Hematopoietic multipotent progenitor cell (in vitro differentiated cells): ENCODE data around the gene ITPR3. TPM values are rescaled to one million over a fixed set of nuclear protein-coding genes. Genes with fewer than 3 reads are reported as not detected.

Source experiments
- DNase-seq, 3 donors: peaks; one replicate each; pipeline ENCODE4 v3.0.0-alpha.2; 2011 to 2015; ENCODE audit warnings: low read depth in 2 of 3, low spot score in 2 of 3
- total RNA-seq: library from RNA; depleted of rRNA; stranded (reverse); fragments of >200 nt; gene quantifications from one replicate; pipeline ENCODE4 v1.2.3, GENCODE V29; 2012

ITPR3 gene
- total RNA-seq, 1 donor, result 10.5 TPM

DNA sequence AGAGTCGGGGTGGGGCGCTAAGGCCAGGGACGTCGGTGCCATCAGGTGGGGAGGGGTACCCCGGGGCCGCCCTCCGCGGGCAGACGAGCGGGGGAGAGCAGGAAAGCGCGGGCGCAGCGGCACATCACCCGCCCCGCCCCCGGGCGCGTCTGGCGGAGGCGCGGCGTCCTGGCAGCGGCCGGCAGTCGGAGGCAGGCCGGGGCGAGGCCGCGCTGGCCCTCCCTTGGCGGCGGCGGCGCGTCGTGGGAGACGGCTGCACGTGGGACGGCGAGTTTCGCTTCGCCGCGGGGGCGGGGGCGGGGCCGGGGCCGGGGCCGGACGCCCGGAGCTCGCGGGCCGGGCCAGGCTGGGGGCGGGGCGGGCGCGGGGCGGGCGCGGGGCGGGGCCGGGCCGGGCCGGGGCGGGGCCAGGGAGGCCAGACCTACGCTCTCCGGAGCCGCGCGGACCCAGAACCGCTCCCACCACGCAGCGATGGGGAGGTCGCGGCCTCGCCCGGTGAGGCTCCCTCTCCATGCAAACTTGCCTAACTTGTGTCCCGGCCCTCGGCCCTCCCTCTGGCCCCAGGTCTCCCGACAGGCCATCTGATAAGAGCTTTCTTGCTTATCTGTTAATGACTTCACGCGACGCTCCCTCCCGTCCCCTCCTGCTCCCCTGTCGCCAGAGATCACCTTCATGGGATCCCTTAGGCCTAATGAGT, 12.5 kb downstream of the ITPR3 start:
- DNase-seq, result peak in 1 of 3 donors; percentile 45

DNA sequence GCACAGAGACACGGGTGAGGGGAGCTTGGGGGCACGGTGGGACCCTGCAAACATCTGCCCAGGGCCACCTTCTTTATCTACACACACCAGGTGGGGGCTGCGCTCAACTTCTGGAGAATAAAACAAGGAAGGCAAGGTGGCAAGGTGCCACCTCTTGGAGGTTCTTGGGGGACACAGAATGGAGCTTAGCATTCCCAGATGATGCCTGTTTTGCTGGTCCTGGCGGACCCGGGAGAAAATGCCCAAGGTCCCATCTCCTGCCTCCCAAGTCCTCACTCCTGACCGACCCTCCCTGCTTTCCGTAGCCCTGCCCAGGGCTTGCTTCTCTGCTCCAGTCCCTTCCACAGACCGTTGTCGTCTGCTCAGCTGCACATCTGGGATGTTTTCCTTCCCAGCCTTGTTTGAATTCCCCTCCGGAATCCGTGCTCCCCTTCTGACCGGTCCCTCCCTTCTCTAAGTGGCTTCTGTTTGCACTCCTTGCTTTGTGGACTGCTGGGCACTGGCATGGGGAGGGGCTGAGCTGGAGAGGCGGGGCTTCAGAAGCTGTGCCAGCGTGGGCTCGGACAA, 13.1 kb downstream of the ITPR3 start:
- no peak for DNase-seq

DNA sequence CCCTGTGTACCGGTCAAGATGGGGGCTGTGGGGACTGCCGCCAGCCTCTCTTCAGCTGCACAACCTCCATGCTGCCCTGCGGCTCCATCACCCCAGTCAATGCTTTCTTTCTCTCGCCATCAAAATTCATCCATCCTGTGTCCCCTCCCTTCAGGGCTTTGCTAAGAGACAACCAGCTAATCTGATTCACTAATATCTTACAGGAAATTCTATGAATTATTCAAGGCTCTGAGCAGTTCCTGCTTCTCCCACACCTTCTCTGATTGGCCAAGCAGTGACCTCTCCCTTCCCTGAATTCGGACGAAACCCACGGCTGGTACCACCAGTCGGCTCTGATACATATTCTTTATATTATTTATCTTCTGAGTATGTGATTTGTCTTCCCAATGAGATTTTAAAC, 13.8 kb downstream of the ITPR3 start:
- DNase-seq, result no peak

DNA sequence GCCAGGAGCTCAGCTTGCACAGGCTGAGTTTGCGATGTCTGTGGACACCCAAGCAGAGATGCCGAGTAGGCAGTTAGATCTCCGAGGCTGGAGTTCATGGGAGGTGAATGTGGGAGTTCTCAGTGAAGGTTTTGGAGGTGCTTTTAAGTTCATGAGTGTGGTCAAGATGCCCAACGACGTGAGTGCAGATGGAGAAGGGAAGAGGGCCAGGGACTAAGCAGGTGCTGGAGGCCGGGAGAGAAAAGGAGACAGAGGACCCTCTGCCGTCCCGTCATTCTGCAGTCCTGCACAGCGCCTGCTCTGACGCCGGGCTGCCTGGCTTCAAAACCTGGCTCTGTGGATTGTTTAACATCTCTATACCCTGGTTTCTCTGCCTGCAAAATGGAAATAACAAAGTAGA, 15.5 kb downstream of the ITPR3 start:
- no peak for DNase-seq

DNA sequence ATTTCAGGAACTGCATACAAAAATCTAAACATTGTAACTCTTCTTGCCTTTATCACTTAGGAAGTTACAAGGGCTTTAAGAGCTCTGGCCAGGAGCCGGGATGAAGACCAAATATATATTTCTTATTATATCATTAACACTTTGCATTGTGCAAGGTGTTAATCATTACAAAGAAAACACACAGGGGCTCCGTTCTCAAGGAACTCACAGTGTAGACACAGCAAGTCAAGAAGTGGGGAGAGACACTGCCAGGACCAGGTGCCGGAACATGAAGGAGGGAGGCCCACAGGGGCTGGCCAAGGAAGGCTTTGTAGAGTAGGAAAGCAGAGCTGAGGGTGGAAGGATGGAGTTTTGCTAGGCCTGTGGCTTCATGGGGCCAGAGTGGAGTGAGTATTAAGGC, 17.4 kb downstream of the ITPR3 start:
- DNase-seq, result no peak

DNA sequence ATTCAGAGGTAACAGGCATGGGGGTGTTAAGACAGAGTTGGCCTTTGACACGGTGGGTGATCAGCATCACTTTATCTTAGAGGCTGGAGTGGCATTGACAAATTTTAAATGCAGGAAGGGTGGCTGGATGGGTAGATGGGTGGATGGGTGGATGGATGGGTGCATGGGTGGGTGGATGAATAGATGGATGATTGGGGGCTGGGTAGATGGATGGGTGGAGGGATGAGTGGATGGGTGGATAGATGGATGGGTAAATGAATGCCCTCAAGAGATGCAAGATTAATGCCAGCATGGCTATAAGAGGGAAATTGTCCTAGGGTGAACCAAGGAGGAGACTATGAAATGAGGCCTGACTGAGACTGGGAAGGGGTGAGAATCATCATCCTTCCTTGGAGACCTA, 18.4 kb downstream of the ITPR3 start:
- no peak for DNase-seq

DNA sequence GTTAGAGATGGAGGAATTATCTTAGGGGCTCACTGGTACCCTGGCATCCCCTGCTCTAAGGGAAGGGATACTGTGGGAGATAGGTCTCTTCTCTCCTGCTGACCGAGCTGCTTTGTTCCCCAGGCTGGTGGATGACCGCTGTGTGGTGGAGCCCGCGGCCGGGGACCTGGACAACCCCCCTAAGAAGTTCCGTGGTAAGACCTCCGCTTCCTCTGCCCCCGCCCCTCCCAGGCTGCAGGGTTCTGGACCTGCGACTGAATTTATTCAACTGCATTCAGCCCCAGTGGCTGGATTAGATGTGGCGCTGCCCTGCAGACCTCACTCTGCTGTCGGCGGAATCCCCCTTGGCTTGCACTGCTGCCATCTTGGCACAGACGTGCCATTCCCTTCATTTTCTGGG, 19.2 kb downstream of the ITPR3 start:
- DNase-seq, result no peak

DNA sequence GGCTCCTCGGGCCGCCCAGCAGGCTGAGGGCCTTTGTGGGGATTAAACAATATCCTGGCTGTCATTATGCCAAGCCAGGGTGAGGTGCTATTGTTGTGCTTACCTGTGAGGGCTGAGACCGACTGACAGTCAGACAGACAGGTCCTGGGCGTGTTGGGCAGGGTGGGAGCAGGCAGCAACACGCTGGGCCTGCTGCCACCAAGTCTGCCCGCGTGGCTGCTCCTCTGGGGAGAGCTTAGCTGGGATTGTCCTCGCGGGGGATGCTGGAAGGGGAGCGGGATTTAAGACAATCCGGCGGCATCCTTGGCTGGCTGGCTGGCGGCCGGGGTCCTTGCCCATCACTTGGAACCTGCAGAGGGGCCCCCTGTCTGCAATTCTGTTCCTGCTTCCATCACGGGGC, 20.0 kb downstream of the ITPR3 start:
- no peak for DNase-seq

DNA sequence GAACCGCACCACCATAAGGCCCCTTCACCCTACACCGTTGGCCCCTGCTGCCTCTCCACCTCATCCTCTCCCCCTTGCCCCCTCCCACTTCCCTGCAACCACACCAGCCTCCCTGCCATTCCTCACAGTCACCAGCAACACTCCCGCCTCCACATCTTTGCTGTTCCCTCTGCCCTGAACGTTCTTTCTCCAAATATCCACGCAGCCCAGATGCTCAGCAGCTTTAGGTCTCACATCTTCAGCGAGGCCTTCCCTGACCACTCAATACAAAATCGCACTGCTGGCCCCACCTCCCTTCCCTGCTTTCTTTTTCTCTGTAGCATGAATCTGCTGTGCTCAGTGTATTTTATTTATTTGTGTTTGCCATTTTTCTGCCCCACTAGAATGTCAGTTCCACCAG, 20.5 kb downstream of the ITPR3 start:
- no peak for DNase-seq

DNA sequence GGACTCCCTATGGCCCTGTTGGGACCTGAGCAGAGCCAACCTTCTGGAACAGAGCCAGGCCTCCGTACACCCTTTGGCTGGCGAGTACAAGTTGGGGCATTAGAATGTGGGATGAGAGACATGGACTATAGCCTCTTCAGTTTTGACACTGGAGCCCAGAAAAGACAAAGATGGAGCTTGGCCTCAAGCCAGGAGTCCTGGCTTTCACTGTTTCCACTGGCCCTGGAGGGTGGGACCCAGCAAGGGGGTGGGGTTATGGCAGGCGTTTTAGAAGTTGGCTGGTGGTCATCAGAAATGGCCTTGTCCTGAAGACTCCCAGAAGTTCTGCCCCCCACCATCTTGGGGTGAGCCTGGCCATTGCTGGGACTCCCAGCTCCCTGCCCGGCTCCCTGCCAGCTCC, 21.8 kb downstream of the ITPR3 start:
- DNase-seq, result no peak

DNA sequence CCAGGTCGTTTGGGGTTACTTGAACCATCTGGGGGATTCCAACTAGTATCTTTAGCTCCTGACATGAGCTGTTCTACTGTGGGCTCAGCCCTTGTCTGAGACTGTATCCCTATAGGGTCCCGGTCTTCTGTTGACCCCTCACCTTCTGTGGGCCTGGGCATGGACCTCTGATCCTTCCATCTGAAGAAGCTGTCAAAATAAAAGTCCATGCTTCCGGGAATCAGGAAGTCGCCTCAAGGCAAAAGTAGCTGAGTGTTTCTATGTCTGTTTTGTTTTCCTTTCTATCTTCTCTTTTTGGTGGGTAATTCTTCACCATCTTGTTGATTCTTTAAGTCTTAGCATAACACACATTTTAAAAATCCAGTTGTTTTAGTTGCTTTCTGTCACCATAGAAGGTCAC, 30.3 kb downstream of the ITPR3 start:
- DNase-seq, result no peak

DNA sequence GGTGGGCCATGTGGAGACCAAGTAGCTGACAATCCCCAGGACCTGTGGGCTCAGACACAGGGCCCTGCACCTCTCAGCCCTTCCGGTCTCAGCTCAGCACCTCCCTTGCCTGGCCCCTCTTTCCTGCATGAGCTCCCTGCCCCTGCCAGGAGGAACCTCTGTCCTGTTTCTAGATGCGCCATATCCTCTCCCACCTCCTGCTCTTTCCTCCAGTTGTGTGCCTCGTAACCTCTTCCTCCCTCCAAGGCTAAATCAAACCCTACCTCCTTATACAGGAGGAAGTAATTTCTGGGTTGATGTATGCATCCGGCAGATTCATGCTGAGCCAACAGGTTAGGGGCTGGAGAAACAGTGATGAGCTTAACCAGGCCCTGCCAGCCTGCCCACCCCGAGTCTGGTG, 30.9 kb downstream of the ITPR3 start:
- DNase-seq, result peak in 2 of 3 donors; percentile 17 to 42

DNA sequence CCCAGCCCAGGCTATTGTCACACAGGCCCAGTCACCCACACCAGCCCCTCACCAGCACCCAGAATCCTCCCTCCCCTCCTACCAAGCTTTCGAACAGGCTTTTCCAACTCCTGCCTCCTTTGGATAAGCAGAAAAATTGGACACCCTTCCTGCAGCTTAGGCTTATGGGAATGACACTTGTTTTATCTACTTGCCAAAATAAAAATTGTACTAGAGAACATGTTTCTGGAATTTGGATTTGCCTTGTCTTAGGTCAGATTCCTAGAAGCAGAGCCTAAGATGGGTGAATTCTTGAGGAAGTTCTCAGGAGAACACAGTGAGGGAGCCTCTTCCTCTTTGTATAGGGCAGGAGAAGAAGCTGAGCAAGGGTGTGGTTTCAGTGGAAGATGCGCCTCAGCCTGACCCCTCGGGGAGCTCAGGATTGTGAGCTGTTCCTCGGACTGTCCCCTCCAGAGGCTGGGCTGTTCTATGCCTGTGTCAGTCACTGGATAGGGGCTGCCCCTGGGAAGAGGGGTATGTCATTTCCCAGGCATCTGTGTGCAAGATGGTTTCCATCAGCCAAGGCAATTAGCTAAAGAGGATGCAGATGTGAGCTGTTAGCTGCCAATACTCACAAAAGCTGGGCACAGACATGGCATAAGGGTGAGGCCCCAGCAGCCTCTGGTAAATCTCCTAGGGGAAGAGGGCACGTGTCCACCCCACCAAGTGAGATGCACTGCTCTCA, 33.9 kb downstream of the ITPR3 start:
- no peak for DNase-seq

DNA sequence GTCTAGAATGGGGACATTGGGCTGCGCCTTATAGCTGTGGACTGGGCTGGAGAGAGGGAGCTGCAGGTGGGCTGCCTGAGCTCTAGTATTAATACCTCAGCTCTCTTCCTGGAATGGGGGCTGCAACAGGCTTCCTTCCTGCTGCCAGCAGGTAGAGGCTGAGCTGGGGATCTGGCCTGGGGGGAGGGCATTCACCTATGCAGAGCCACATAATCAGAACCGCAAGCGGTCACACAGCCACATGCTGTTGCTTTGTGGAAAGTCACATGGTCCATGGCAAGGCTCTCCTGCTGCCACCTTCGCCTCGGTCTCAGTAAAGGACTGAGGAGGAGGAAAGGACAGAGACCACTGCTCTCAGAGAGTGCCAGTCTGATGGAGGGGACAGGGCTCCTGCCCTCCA, 35.7 kb downstream of the ITPR3 start:
- no peak for DNase-seq

DNA sequence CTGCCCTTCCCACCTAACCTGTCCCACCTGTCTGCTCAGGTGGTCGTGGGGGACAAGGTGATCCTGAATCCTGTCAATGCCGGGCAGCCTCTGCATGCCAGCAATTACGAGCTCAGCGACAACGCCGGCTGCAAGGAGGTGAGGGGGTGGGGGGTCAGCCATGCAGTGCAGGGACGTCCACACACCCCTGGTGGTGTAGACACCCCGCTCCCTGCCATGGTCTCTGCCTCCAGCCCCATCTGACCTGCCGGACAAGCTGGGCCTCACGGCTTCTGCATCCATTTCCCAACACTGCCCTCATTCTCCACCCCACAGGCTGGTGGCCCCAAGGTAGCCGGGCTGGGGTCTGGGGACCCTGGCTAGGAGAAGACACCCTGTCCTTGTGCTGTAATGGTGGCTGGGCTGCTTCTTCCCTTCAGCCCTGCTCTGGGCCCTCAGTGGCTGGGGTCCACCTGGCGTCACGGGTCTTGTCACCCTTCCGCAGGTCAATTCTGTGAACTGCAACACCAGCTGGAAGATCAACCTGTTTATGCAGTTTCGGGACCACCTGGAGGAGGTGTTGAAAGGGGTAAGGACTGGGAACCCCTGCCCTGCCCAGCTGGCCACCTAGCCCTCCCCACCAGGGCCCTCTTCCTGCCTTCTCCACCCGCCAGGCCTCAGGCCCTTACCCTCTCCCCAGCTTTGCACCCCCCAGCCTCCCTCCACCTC, 38.0 kb downstream of the ITPR3 start:
- DNase-seq, result no peak

DNA sequence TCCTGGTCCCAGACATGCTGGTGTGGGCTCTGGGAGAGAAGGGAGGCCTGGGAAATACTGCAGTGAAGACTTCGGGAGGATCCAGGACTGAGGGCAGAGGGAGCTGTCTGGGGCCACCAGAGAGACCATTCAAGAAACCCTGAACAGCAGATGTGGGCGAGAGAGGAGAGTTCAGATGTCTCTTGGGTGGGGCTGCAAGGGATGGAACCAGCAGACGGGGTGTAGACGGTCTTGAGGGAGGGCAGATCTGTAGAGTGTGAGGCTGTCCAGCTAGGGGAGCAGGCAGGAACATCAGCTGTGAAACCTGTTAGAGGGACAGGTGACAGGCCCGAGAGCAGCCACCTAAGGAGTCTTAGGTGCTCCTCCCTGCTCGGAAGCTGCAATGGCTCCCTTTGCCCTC, 38.9 kb downstream of the ITPR3 start:
- DNase-seq, result no peak

DNA sequence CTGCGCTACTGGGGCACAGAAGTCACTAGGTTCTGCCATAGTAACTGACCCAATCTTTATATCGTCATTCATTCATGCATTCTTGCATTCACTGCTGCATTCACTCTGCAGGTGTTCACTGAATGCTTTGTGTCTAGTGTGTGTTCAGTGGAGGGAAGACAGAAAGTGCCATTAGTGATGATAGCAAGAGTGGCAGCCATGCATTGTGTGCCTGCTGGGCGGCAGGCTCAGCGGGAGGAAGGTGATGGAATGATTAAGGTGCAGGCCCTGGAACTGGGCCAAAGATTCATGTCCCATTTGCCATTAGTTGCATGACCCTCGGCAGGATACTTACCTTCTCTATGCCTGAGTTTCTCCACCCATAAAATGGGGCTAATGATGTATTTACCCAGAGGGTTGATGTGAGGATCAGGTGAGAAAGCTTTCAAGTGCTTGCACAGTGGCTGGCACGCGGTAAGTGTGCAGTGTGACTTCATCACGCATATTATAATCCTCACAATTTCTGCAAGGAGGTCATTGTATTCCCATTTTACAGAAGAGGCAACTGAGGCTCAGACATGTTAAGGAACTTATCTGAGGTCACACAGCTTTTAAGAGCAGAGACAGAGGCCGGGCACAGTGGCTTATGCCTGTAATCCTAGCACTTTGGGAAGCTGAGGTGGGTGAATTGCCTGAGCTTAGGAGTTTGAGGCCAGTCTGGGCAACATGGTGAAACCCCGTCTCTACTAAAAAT, 40.1 kb downstream of the ITPR3 start:
- no peak for DNase-seq

DNA sequence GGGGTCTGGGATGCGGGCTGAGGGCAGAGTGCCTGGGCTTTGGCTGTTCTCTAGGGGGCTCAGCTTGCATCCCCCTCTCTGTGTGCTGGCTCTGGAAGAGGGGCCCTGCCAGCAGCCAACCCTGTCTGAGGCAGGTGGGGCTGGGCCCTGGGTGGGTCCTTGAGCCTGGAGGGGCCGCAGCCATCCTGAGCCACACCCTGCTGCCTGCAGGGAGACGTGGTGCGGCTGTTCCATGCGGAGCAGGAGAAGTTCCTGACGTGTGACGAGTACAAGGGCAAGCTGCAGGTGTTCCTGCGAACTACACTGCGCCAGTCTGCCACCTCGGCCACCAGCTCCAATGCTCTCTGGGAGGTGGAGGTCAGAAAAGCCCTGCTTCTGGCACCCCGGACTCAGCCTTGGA, 41.2 kb downstream of the ITPR3 start:
- DNase-seq, result no peak

DNA sequence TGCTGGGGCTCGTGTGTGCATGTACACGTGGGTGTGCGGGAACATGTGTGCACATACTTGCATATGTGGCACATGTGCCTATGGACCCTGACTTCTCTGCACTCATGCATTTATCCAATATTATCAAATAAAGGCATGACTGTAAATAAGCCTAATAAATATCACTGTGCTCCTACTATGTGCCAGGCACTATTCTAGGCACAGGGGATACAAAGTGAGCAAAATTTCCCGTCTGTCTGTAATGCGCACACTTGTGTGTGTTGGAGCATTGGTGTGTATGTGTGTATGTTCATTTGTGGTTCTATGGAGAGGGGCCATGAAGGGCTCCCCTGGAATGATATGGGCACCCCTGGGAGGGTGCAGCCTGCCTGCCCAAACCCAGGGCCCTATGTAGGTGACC, 41.9 kb downstream of the ITPR3 start:
- DNase-seq, result no peak

DNA sequence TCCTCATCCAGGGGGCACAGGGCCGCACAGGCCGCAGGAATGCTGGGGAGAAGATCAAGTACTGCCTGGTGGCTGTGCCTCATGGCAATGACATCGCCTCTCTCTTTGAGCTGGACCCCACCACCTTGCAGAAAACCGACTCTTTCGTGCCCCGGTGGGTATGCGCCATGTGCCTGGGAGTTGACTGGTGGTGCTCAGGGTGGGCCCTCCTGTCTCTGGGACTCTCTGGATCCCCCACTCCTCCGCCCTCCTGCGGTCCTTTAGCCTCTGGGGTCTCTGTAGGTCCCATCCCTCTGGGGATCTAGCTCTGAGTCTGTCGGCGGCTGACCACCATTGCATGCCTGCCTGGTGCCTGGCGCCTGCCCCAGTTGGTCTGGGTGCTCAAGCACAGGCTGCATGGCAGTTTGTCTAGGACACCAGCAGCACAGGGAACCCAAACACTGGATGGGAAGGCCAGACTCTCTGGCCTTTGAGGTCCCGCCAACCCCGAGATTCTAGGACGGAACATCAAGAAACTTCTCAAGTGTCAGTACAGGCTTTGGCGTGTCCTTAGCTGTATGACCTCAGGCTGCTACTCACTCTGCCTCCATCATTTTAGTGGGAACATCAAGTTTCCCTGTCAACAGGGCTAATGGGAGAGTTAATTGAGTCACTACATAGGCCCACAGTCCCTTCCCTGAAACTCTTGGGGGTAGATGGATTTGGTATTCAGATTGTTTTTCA, 42.8 kb downstream of the ITPR3 start:
- no peak for DNase-seq
